ENCODE results near the gene CHID1. TPM values are rescaled to one million over a fixed set of nuclear protein-coding genes. Genes with fewer than 3 reads are reported as not detected.

CHID1 gene
- total RNA-seq, 2 experiments from 2014 or later, result 61.5 to 61.6 TPM

GRCh38 chr11:830295-831117, 80.1 kb downstream of the CHID1 start:
- peak; percentile 70 for DNase-seq
- Mint-ChIP-seq H3K27ac (no peak overlapping the region), H3K9me3 (no peaks in the 10 kb centered on the region), H3K27me3 (peaks cover 35% of the 10 kb centered on the region), H3K36me3 (no peaks in the 10 kb centered on the region), H3K4me1 (ENCODE audit: low read depth) (peaks cover 33% of the 10 kb centered on the region), H3K4me3 (peak overlapping the region; percentile 16)
- CTCF ChIA-PET, result no interaction called here
- intact Hi-C loops (cut with micrococcal nuclease), result loop anchor here (1.0 kb wide), 1 partner anchor 10 kb away; no protein-coding TSS in a partner anchor
- POLR2A ChIA-PET, result interaction anchor here (0.7 to 0.9 kb wide), 2 partner anchors 7 to 11 kb away, joined by 3 read pairs; partner anchors contain the start of gene PNPLA2

DNA sequence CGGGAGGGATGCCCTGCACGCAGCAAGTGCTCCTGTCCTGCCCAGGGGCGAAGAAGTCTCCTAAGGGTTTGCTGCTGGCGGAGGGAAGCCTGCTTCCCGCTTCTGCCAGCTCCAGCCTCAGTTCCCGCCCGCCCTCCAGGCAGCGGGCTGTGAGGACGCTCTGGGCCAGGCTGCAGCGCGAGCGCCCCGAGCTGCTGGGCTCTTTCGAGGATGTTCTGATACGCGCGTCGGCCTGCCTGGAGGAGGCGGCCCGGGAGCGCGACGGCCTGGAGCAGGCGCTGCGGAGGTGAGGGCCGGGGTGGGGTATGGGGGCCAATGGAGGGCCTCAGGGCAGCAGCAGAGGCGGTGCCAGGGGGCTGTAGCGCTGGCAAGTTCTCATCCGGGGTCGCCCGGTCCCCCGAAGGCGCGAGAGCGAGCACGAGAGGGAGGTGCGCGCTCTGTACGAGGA, 80.7 kb downstream of the CHID1 start:
- Mint-ChIP-seq H3K27ac (no peak overlapping the region), H3K36me3 (peaks cover 6% of the 10 kb centered on the region), H3K9me3 (no peaks in the 10 kb centered on the region), H3K4me1 (ENCODE audit: low read depth) (peaks cover 33% of the 10 kb centered on the region), H3K27me3 (peaks cover 35% of the 10 kb centered on the region), H3K4me3 (no peak overlapping the region)
- ChIA-PET CTCF (interaction anchor here (1.7 kb wide), 1 partner anchor 19 kb away, joined by 6 read pairs; no protein-coding TSS in a partner anchor), POLR2A (no interaction called here)
- intact Hi-C loops (cut with micrococcal nuclease), result loop anchor here (1.0 kb wide), 1 partner anchor 10 kb away; no protein-coding TSS in a partner anchor
- DNase-seq, result no peak

GRCh38 chr11:829176-829846, 81.3 kb downstream of the CHID1 start:
- H3K27me3 Mint-ChIP-seq, result peaks cover 35% of the 10 kb centered on the region
- no peak for DNase-seq
- ChIA-PET POLR2A (interaction anchor here (1.3 kb wide), 1 partner anchor 11 kb away, joined by 5 read pairs; no protein-coding TSS in a partner anchor), CTCF (interaction anchor here (1.7 kb wide), 1 partner anchor 19 kb away, joined by 6 read pairs; no protein-coding TSS in a partner anchor)
- intact Hi-C loops (cut with micrococcal nuclease), result no loop called here
- H3K27ac Mint-ChIP-seq, result no peak overlapping the region
- H3K4me1 Mint-ChIP-seq (ENCODE audit: low read depth), result peaks cover 31% of the 10 kb centered on the region
- H3K36me3 Mint-ChIP-seq, result peaks cover 9% of the 10 kb centered on the region
- no peak overlapping the region for H3K4me3 Mint-ChIP-seq
- H3K9me3 Mint-ChIP-seq, result no peaks in the 10 kb centered on the region

- DNase-seq, result no peak
- no peak overlapping the region for H3K27ac Mint-ChIP-seq
- CTCF ChIA-PET, result interaction anchor here (1.7 kb wide), 1 partner anchor 20 kb away, joined by 6 read pairs; no protein-coding TSS in a partner anchor
- POLR2A ChIA-PET, result interaction anchor here (1.3 kb wide), 1 partner anchor 12 kb away, joined by 5 read pairs; no protein-coding TSS in a partner anchor
- peak overlapping the region; percentile 52 for H3K4me3 Mint-ChIP-seq
- H3K4me1 Mint-ChIP-seq (ENCODE audit: low read depth), result peaks cover 26% of the 10 kb centered on the region
- intact Hi-C loops (cut with micrococcal nuclease), result no loop called here
- H3K36me3 Mint-ChIP-seq, result peaks cover 12% of the 10 kb centered on the region
- H3K9me3 Mint-ChIP-seq, result no peaks in the 10 kb centered on the region
- peaks cover 35% of the 10 kb centered on the region for H3K27me3 Mint-ChIP-seq
These were observed 82.0 kb downstream of the CHID1 start for GRCh38 chr11:828506-829175.

GRCh38 chr11:827897-828192, 82.8 kb downstream of the CHID1 start, which contains the start of gene CRACR2B:
TSS of gene CRACR2B (plus strand) at chr11:827919. CDS start at chr11:828608, 689 bp downstream.
- ChIA-PET CTCF (no interaction called here), POLR2A (no interaction called here)
- H3K27me3 Mint-ChIP-seq, result peaks cover 35% of the 10 kb centered on the region
- no peak for DNase-seq
- H3K9me3 Mint-ChIP-seq, result no peaks in the 10 kb centered on the region
- H3K4me3 Mint-ChIP-seq, result peak within 1 kb of the TSS; percentile 52
- H3K36me3 Mint-ChIP-seq, result peaks cover 15% of the 10 kb centered on the region
- H3K27ac Mint-ChIP-seq, result no peak within 1 kb of the TSS
- peaks cover 26% of the 10 kb centered on the region for H3K4me1 Mint-ChIP-seq (ENCODE audit: low read depth)
- intact Hi-C loops (cut with micrococcal nuclease), result no loop called here

- intact Hi-C loops (cut with micrococcal nuclease), result no loop called here
- Mint-ChIP-seq H3K27ac (no peak overlapping the region), H3K4me3 (peak overlapping the region; percentile 52), H3K9me3 (no peaks in the 10 kb centered on the region), H3K36me3 (peaks cover 15% of the 10 kb centered on the region), H3K4me1 (ENCODE audit: low read depth) (peaks cover 26% of the 10 kb centered on the region), H3K27me3 (peaks cover 35% of the 10 kb centered on the region)
- DNase-seq, result no peak
- CTCF ChIA-PET, result no interaction called here
- POLR2A ChIA-PET, result interaction anchor here (1.9 kb wide), 1 partner anchor 9 kb away, joined by 4 read pairs; no protein-coding TSS in a partner anchor
These were observed 83.3 kb downstream of the CHID1 start for GRCh38 chr11:827146-827896.

DNA sequence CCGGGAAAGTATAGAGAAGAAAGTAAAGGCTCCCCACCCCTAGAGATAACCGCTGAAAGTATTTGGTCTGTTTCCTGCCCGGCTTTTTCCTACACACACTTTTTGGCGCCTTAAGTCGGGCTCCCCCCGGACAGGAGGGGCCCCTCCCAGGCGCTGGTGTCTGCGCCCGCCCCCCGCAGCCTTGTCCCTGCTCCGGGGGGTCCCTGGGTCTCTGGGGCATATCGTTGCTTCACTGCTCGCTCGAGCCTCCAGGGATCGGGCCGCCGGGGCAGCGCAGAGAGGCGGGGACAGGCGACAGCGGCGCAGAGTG, 83.8 kb downstream of the CHID1 start:
- Mint-ChIP-seq H3K27ac (no peak overlapping the region), H3K36me3 (peaks cover 15% of the 10 kb centered on the region), H3K27me3 (peaks cover 31% of the 10 kb centered on the region), H3K9me3 (no peaks in the 10 kb centered on the region), H3K4me1 (ENCODE audit: low read depth) (peaks cover 25% of the 10 kb centered on the region), H3K4me3 (peak overlapping the region; percentile 57)
- intact Hi-C loops (cut with micrococcal nuclease), result no loop called here
- POLR2A ChIA-PET, result interaction anchor here (1.9 kb wide), 1 partner anchor 10 kb away, joined by 4 read pairs; no protein-coding TSS in a partner anchor
- no peak for DNase-seq
- CTCF ChIA-PET, result no interaction called here

- peaks cover 26% of the 10 kb centered on the region for H3K27me3 Mint-ChIP-seq
- CTCF ChIA-PET, result no interaction called here
- intact Hi-C loops (cut with micrococcal nuclease), result no loop called here
These were observed 84.4 kb downstream of the CHID1 start for GRCh38 chr11:826227-826621.

GRCh38 chr11:825366-826226, 85.0 kb downstream of the CHID1 start:
- intact Hi-C loops (cut with micrococcal nuclease), result no loop called here
- no peak for DNase-seq
- ChIA-PET CTCF (no interaction called here), POLR2A (interaction anchor here (1.9 kb wide), 1 partner anchor 11 kb away, joined by 4 read pairs; no protein-coding TSS in a partner anchor)
- H3K27me3 Mint-ChIP-seq, result peaks cover 24% of the 10 kb centered on the region
- H3K4me1 Mint-ChIP-seq (ENCODE audit: low read depth), result peaks cover 25% of the 10 kb centered on the region
- H3K9me3 Mint-ChIP-seq, result no peaks in the 10 kb centered on the region
- H3K36me3 Mint-ChIP-seq, result peaks cover 15% of the 10 kb centered on the region
- no peak overlapping the region for H3K4me3 Mint-ChIP-seq
- H3K27ac Mint-ChIP-seq, result no peak overlapping the region

More at GRCh38 chr11:826227-826621, 84.4 kb downstream of the CHID1 start:
- Mint-ChIP-seq H3K4me3 (peak overlapping the region; percentile 57), H3K9me3 (no peaks in the 10 kb centered on the region), H3K27ac (no peak overlapping the region), H3K4me1 (ENCODE audit: low read depth) (peaks cover 19% of the 10 kb centered on the region), H3K36me3 (peaks cover 15% of the 10 kb centered on the region)
- no peak for DNase-seq
- POLR2A ChIA-PET, result interaction anchor here (1.9 kb wide), 1 partner anchor 10 kb away, joined by 4 read pairs; no protein-coding TSS in a partner anchor

GRCh38 chr11:824942-825341, 85.7 kb downstream of the CHID1 start:
- intact Hi-C loops (cut with micrococcal nuclease), result no loop called here
- peaks cover 24% of the 10 kb centered on the region for H3K27me3 Mint-ChIP-seq
- no peak overlapping the region for H3K4me3 Mint-ChIP-seq
- peaks cover 26% of the 10 kb centered on the region for H3K4me1 Mint-ChIP-seq (ENCODE audit: low read depth)
- H3K27ac Mint-ChIP-seq, result no peak overlapping the region
- H3K9me3 Mint-ChIP-seq, result no peaks in the 10 kb centered on the region
- ChIA-PET CTCF (no interaction called here), POLR2A (no interaction called here)
- peaks cover 15% of the 10 kb centered on the region for H3K36me3 Mint-ChIP-seq
- DNase-seq, result no peak

Data from activated CD4-positive, alpha-beta memory T cell treated with anti-CD3 and anti-CD28 coated beads for 36 hours (primary cell).